Measurements from ENCODE around the gene FNIP2.
"Not testable (repeated sequence)": the region's sequence is repeated elsewhere in the genome, so short reads cannot be mapped to it uniquely, and the experiment has no call there.

DNA sequence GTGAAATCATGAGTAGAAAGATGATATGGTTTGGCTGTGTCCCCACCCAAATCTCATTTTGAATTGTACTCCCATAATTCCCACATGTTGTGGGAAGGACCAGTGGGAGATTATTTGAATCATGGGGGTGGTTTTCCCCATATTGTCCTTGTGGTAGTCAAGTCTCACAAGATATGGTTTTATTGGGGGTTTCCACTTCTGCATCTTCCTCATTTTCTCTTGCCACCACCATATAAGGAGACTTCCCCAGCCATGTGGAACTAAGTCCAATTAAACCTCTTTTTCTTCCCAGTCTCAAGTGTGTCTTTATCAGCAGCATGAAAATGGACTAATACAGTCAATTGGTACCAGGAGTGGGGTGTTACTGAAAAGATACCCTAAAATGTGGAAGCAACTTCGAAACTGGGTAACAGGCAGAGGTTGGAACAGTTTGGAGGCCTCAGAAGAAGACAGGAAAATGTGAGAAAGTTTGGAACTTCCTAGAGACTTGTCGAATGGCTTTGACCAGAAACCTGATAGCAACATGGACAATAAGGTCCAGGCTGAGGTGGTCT lies 183.5 kb downstream of the FNIP2 start:
- TF ChIP-seq POLR2A, POLR2AphosphoS5, SPI1 (IDR thresholded peaks at IDR 0.05; ENCODE audit: low read depth, low read length): not testable (repeated sequence)

Measured in GM12891 (cell line).